HepG2 (cell line): ENCODE measurements around the gene PRXL2A. TPM values are rescaled to one million over a fixed set of nuclear protein-coding genes. Genes with fewer than 3 reads are reported as not detected.
A peak's percentile ranks its signal among the peaks of the same experiment; 100 is the strongest.

Experiments used
- ATAC-seq: fragments of 200-7000 bp; cut with Tn5 transposase; 3 replicates; pipeline ENCODE4 v1.9.1; 2020; ENCODE audit warnings: mild to moderate bottlenecking, moderate library complexity
- BruUV-seq: library from RNA; stranded (reverse); fragments of 400-500 nt; replicated peaks from 2 replicates; lab custom pipeline; 2021; lab: Mats Ljungman, UMichigan
- CTCF ChIA-PET: fragments of 300-600 bp; formaldehyde crosslinking; extraction: SDS; loops from one replicate; lab custom pipeline; 2021; ENCODE audit warnings: low total read pairs, inconsistent platforms, low intra/inter-chr PET ratio; lab: Yijun Ruan, JAX
- POLR2A ChIA-PET: fragments of 350-600 bp; sonication (Branson Sonifier 250); formaldehyde crosslinking; loops from one replicate; lab custom pipeline; 2020; ENCODE audit warnings: antibody characterized with exemption, inconsistent platforms; lab: Yijun Ruan, JAX
- DNase-seq: peaks from one replicate; pipeline ENCODE4 v3.0.0-alpha.2; 2015; ENCODE audit warnings: low spot score
- FAIRE-seq: peaks from 3 replicates; lab custom pipeline; 2011; peaks lifted over from hg19 to GRCh38; lab: Jason Lieb, UNC
- H2AFZ ChIP-seq: one replicate; pipeline ENCODE4 v1.6.1; 2011; ENCODE audit warnings: low read length, inconsistent platforms
- H3K27ac ChIP-seq: fragments of 300-600 bp; 3 replicates; pipeline ENCODE4 v1.8.0; 2011; ENCODE audit warnings: mixed run types, mild to moderate bottlenecking, mixed read lengths, low read length, inconsistent platforms; ENCODE audit not compliant: insufficient read depth; ENCODE audit errors: extremely low read length
- H3K27me3 ChIP-seq, 2 experiments: fragments of 200-600 bp in 1 of 2; 2 replicates in 1 of 2; 3 replicates in 1 of 2; pipeline versions ENCODE4 v1.6.0 to v1.8.0; 2011; ENCODE audit warnings: low read length in 2 of 2, mild to moderate bottlenecking in 2 of 2, moderate library complexity in 2 of 2, inconsistent platforms in 1 of 2; ENCODE audit not compliant: insufficient read depth in 2 of 2, control insufficient read depth in 1 of 2
- H3K36me3 ChIP-seq, 2 experiments: fragments of 200-600 bp in 1 of 2; replicated peaks in 1 of 2; 2 replicates in 1 of 2; 3 replicates in 1 of 2; pipeline versions ENCODE4 v1.5.1 to v1.8.0; 2011; ENCODE audit warnings: low read length in 2 of 2, inconsistent platforms in 1 of 2; ENCODE audit not compliant: insufficient read depth in 2 of 2, control insufficient read depth in 1 of 2
- H3K4me1 ChIP-seq: 2 replicates; pipeline ENCODE4 v1.5.1; 2012; ENCODE audit warnings: low read length, inconsistent platforms; ENCODE audit not compliant: insufficient read depth
- H3K4me2 ChIP-seq: 2 replicates; pipeline ENCODE4 v1.6.0; 2011; ENCODE audit warnings: low read depth, low read length, inconsistent platforms
- H3K4me3 ChIP-seq, 3 experiments: fragments of 200-600 bp in 1 of 3; sonication (generic), shearing (Covaris generic) in 1 of 3; replicated peaks in 1 of 3; 2 replicates each; pipeline ENCODE4 v1.5.1; 2011 to 2016; ENCODE audit warnings: low read length in 3 of 3, inconsistent platforms in 2 of 3, low read depth in 2 of 3, mild to moderate bottlenecking in 2 of 3, control low read depth in 1 of 3, mixed read lengths in 1 of 3; ENCODE audit not compliant: insufficient read depth in 1 of 3
- H3K79me2 ChIP-seq: one replicate; pipeline ENCODE4 v1.6.1; 2011; ENCODE audit warnings: low read length, inconsistent platforms; ENCODE audit not compliant: insufficient read depth
- H3K9ac ChIP-seq: 2 replicates; pipeline ENCODE4 v1.6.0; 2011; ENCODE audit warnings: mild to moderate bottlenecking, low read depth, low read length, inconsistent platforms; ENCODE audit not compliant: insufficient read depth
- H3K9me3 ChIP-seq: 2 replicates; pipeline ENCODE4 v1.5.1; 2012; ENCODE audit warnings: mild to moderate bottlenecking, low read length
- H4K20me1 ChIP-seq: 2 replicates; pipeline ENCODE4 v1.6.0; 2011; ENCODE audit warnings: inconsistent platforms, mild to moderate bottlenecking, low read length, moderate library complexity; ENCODE audit not compliant: insufficient read depth
- ARID2 ChIP-seq: sonication (generic); formaldehyde crosslinking; IDR thresholded peaks from 2 replicates; pipeline ENCODE4 v1.8.1; 2022; ENCODE audit warnings: mild to moderate bottlenecking, missing genetic modification reagents, borderline replicate concordance
- ARNT2 ChIP-seq: sonication (generic); formaldehyde crosslinking; IDR thresholded peaks from 2 replicates; pipeline ENCODE4 v1.8.0; 2022; ENCODE audit warnings: mild to moderate bottlenecking, low read depth, missing genetic modification reagents, moderate library complexity
- HNF4G ChIP-seq, 2 experiments: sonication (generic) in 1 of 2; formaldehyde crosslinking in 1 of 2; IDR thresholded peaks; 2 replicates each; pipeline versions ENCODE4 v1.4.0 to v1.6.1; 2011 to 2020; ENCODE audit warnings: borderline replicate concordance in 2 of 2, low read depth in 2 of 2, mild to moderate bottlenecking in 2 of 2, low read length in 1 of 2, missing genetic modification reagents in 1 of 2, moderate library complexity in 1 of 2
- JDP2 ChIP-seq: sonication (generic); formaldehyde crosslinking; IDR thresholded peaks from 2 replicates; pipeline ENCODE4 v1.8.1; 2022; ENCODE audit warnings: missing genetic modification reagents, borderline replicate concordance
- KLF11 ChIP-seq: IDR thresholded peaks from 2 replicates; pipeline ENCODE4 v1.6.1; 2016; ENCODE audit warnings: missing compliant biosample characterization
- MIER2 ChIP-seq: IDR thresholded peaks from 2 replicates; pipeline ENCODE4 v1.6.1; 2016; ENCODE audit warnings: missing biosample characterization, missing genetic modification reagents
- NCOA2 ChIP-seq: sonication (generic); formaldehyde crosslinking; IDR thresholded peaks from 2 replicates; pipeline ENCODE4 v1.8.0; 2022; ENCODE audit warnings: inconsistent platforms
- NFIB ChIP-seq: sonication (generic); formaldehyde crosslinking; IDR thresholded peaks from 2 replicates; pipeline ENCODE4 v1.9.0; 2021; ENCODE audit warnings: missing genetic modification reagents, mild to moderate bottlenecking, borderline replicate concordance
- RAD51 ChIP-seq: fragments of 450-650 bp; IDR thresholded peaks from 2 replicates; pipeline ENCODE4 v1.6.1; 2016; ENCODE audit warnings: borderline replicate concordance
- ZNF138 ChIP-seq: sonication (generic); formaldehyde crosslinking; IDR thresholded peaks from 2 replicates; pipeline ENCODE4 v1.5.0; 2020; ENCODE audit warnings: mild to moderate bottlenecking, low read depth, missing genetic modification reagents
- ZNF180 ChIP-seq: sonication (generic); formaldehyde crosslinking; IDR thresholded peaks from 2 replicates; pipeline ENCODE4 v1.4.0; 2020; ENCODE audit warnings: low read depth, missing genetic modification reagents, borderline replicate concordance
- ZNF264 ChIP-seq: sonication (generic); formaldehyde crosslinking; IDR thresholded peaks from 2 replicates; pipeline ENCODE4 v1.4.0; 2020; ENCODE audit warnings: missing genetic modification reagents
- ZNF451 ChIP-seq: sonication (generic); formaldehyde crosslinking; IDR thresholded peaks from 2 replicates; pipeline ENCODE4 v1.5.0; 2020; ENCODE audit warnings: mild to moderate bottlenecking, missing genetic modification reagents
- ZNF570 ChIP-seq: sonication (generic); formaldehyde crosslinking; IDR thresholded peaks from 2 replicates; pipeline ENCODE4 v1.4.0; 2020; ENCODE audit warnings: mild to moderate bottlenecking, missing genetic modification reagents, borderline replicate concordance
- ZNF776 ChIP-seq: sonication (generic); formaldehyde crosslinking; IDR thresholded peaks from 2 replicates; pipeline ENCODE4 v1.4.0; 2020; ENCODE audit warnings: mild to moderate bottlenecking, missing genetic modification reagents
- ZNF816 ChIP-seq: sonication (generic); formaldehyde crosslinking; IDR thresholded peaks from 2 replicates; pipeline ENCODE4 v1.8.0; 2022; ENCODE audit warnings: missing genetic modification reagents, mild to moderate bottlenecking, borderline replicate concordance
- ZSCAN31 ChIP-seq: sonication (generic); formaldehyde crosslinking; IDR thresholded peaks from 2 replicates; pipeline ENCODE4 v1.5.0; 2020; ENCODE audit warnings: low read depth, mild to moderate bottlenecking, missing genetic modification reagents
- WGBS: methylation state at CpG from one replicate; pipeline ENCODE4 v1.1.6; 2017; ENCODE audit warnings: low lambda C conversion rate; 5-methylcytosine and 5-hydroxymethylcytosine counted together
- in situ Hi-C: cut with HindIII; loops from 2 replicates; pipeline ENCODE4 v1.10.0; 2017; ENCODE audit warnings: low pct_unique_long_range_greater_than_20kb; ENCODE audit not compliant: extremely low pct_ligation_motif_present
- intact Hi-C: fragments of 100-400 bp; cut with micrococcal nuclease; formaldehyde crosslinking; loops from one replicate; pipeline ENCODE4 v1.10.0; 2022; ENCODE audit not compliant: unreplicated experiment
- polyA plus RNA-seq, 8 experiments: library from polyadenylated mRNA; depleted of rRNA in 3 of 8; stranded (reverse) in 7 of 8; unstranded in 1 of 8; fragments of >200 nt; fragmentation: Illumina TruSeq in 4 of 8; extraction: Trizol in 4 of 8; gene quantifications; 2 replicates each; pipeline versions ENCODE4 v1.2.1 to v1.2.3, GENCODE V29; 2011 to 2016; ENCODE audit warnings: low read depth in 4 of 8, missing spikeins in 1 of 8, mixed read lengths in 1 of 8; ENCODE audit not compliant: insufficient read depth in 1 of 8
- total RNA-seq, 5 experiments: library from RNA; depleted of rRNA; stranded (reverse); fragments of >200 nt; fragmentation: Illumina TruSeq; extraction: Trizol; gene quantifications; 2 replicates each; pipeline ENCODE4 v1.2.3, GENCODE V29; 2016; ENCODE audit warnings: low read depth in 1 of 5
- TF ChIP-seq, protein P1 (sequence below): sonication (generic); formaldehyde crosslinking; IDR thresholded peaks from 2 replicates; pipeline ENCODE4 v1.4.0; 2020; ENCODE audit warnings: missing genetic modification reagents

Gene PRXL2A
- total and polyA plus RNA-seq, 2 of the 13 experiments (the other 11 are each of a cell fraction or from before 2014, with no cell fraction given): 43.9 to 79.9 TPM

DNA sequence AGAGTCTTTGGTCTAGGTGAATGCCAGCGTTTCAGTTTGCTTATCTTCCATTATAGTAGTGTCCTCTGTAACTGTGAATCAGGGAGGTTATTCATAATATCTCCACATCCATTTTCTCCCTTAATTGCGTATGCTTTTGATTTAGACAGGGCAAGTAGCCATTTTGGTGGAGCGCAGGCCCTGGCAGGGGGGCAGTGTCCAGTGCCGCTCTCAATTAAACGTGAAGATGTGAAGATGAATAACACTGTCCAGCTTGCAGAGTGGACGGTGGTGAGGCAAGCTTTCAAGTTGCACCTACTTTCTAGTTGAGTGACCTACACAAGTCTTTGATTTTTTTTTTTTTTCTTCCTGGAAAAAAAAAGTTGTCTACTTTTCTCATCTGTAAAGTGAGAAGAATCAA lies 50.3 kb downstream of the PRXL2A start:
- Histone ChIP-seq H3K36me3 (peaks cover 2 to 3% of the 10 kb centered on the region in 2 experiments; a peak in 3 of 5 replicates), H3K79me2 (peaks cover 91% of the 10 kb centered on the region), H3K27me3 (no peaks in the 10 kb centered on the region; a peak in 1 of 5 replicates), H3K9me3 (no peaks in the 10 kb centered on the region), H3K4me3 (no peak overlapping the region), H3K27ac (no peak overlapping the region), H4K20me1 (peaks cover 33% of the 10 kb centered on the region), H3K4me1 (peaks cover 85% of the 10 kb centered on the region), H3K9ac (peak overlapping the region; percentile 33; the same call in 1 of the 2 replicates), H2AFZ (no peak overlapping the region), H3K4me2 (peak overlapping the region; percentile 54)
- intact Hi-C loops: no loop called here
- no TSS peak for BruUV-seq
- ChIA-PET POLR2A (interaction anchor here (2.0 kb wide), 1 partner anchor 47 kb away, joined by 9 read pairs; no protein-coding TSS in a partner anchor), CTCF (no interaction called here)
- no peak for FAIRE-seq
- in situ Hi-C loops: loop anchor here (5.0 kb wide), 1 partner anchor 44 kb away; no protein-coding TSS in a partner anchor
- TF ChIP-seq HNF4G (IDR thresholded peaks at IDR 0.05; ENCODE audit: borderline replicate concordance, low read depth, low read length) (no peak), HNF4G (CRISPR knock-in tag; IDR thresholded peaks at IDR 0.05; ENCODE audit: borderline replicate concordance, low read depth) (no peak), ZNF138 (CRISPR knock-in tag) (no peak), ZNF570 (CRISPR knock-in tag) (no peak), ZNF451 (CRISPR knock-in tag) (no peak), ZNF180 (CRISPR knock-in tag) (no peak), NFIB (no peak), ZSCAN31 (CRISPR knock-in tag) (no peak), KLF11 (CRISPR knock-in tag) (no peak), NCOA2 (no peak), ARID2 (no peak), JDP2 (CRISPR knock-in tag) (no peak), ZNF264 (CRISPR knock-in tag) (no peak), RAD51 (no peak), ARNT2 (no peak), ZNF816 (CRISPR knock-in tag) (no peak), MIER2 (CRISPR knock-in tag) (no peak), ZNF776 (CRISPR knock-in tag) (no peak)
- TF ChIP-seq, protein P1, sequence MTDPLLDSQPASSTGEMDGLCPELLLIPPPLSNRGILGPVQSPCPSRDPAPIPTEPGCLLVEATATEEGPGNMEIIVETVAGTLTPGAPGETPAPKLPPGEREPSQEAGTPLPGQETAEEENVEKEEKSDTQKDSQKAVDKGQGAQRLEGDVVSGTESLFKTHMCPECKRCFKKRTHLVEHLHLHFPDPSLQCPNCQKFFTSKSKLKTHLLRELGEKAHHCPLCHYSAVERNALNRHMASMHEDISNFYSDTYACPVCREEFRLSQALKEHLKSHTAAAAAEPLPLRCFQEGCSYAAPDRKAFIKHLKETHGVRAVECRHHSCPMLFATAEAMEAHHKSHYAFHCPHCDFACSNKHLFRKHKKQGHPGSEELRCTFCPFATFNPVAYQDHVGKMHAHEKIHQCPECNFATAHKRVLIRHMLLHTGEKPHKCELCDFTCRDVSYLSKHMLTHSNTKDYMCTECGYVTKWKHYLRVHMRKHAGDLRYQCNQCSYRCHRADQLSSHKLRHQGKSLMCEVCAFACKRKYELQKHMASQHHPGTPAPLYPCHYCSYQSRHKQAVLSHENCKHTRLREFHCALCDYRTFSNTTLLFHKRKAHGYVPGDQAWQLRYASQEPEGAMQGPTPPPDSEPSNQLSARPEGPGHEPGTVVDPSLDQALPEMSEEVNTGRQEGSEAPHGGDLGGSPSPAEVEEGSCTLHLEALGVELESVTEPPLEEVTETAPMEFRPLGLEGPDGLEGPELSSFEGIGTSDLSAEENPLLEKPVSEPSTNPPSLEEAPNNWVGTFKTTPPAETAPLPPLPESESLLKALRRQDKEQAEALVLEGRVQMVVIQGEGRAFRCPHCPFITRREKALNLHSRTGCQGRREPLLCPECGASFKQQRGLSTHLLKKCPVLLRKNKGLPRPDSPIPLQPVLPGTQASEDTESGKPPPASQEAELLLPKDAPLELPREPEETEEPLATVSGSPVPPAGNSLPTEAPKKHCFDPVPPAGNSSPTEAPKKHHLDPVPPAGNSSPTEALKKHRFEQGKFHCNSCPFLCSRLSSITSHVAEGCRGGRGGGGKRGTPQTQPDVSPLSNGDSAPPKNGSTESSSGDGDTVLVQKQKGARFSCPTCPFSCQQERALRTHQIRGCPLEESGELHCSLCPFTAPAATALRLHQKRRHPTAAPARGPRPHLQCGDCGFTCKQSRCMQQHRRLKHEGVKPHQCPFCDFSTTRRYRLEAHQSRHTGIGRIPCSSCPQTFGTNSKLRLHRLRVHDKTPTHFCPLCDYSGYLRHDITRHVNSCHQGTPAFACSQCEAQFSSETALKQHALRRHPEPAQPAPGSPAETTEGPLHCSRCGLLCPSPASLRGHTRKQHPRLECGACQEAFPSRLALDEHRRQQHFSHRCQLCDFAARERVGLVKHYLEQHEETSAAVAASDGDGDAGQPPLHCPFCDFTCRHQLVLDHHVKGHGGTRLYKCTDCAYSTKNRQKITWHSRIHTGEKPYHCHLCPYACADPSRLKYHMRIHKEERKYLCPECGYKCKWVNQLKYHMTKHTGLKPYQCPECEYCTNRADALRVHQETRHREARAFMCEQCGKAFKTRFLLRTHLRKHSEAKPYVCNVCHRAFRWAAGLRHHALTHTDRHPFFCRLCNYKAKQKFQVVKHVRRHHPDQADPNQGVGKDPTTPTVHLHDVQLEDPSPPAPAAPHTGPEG (CRISPR knock-in tag): no peak
- ATAC-seq: no peak
- WGBS: 76% methylated on average over 6 of the region's 6 CpGs
- no peak for DNase-seq
